Stromal cell of bone marrow (primary cell): ENCODE data around the gene DNAJC27.

Source experiments
- DNase-seq: peaks from one replicate; pipeline ENCODE4 v3.0.0-alpha.2; 2012; ENCODE audit warnings: low read depth

The DNAJC27 gene

GRCh38 chr2:24970483-24971285 lies 1.1 kb downstream of the DNAJC27 start:
- DNase-seq, result peak; percentile 18

DNA sequence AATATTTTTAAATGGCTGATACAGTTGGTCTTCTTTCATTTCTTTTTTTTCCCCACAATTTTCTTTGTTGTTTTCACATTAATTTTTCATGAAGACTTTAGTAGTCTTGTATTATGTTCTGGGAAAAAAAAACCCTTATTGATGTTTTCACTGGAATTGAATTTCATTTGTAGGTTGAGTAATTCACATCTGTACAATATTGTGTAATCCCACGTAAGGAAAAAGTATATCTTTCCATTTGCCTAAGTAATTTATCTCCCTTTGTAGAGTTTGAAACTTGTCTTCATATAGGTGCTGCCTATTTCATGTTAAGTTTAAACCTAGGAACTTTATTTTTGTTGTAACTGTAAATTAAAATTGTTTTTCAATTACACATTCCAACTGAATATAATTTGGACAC lies 2.0 kb downstream of the DNAJC27 start:
- DNase-seq, result no peak

- DNase-seq, result no peak
Observed at GRCh38 chr2:24961903-24962302, 9.9 kb downstream of the DNAJC27 start.

GRCh38 chr2:24959761-24960160 lies 12.0 kb downstream of the DNAJC27 start:
- DNase-seq, result no peak

GRCh38 chr2:24958411-24958935 lies 13.3 kb downstream of the DNAJC27 start:
- no peak for DNase-seq

- DNase-seq, result no peak
Observed at GRCh38 chr2:24957976-24958375, 13.8 kb downstream of the DNAJC27 start.

DNA sequence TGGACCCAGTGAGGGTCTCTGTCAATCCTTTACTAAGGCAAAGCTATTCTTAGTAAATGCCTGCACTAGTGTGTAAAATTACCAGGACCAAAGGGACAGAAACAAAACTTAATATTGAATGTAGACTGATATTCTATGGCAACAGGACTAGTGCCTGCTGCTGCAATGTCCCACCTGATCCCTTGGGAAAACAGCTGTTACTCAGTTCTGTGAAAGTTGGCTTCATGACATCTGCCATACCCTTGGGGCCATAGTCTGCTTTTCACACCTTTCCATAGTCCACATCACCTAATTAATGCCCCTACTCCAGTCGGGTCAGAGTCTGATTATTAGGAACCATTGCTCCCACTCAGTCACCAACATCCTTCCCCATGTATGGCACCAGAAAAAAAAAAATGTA lies 14.5 kb downstream of the DNAJC27 start:
- DNase-seq, result no peak

- no peak for DNase-seq
Observed at GRCh38 chr2:24955921-24956320, 15.8 kb downstream of the DNAJC27 start.

DNA sequence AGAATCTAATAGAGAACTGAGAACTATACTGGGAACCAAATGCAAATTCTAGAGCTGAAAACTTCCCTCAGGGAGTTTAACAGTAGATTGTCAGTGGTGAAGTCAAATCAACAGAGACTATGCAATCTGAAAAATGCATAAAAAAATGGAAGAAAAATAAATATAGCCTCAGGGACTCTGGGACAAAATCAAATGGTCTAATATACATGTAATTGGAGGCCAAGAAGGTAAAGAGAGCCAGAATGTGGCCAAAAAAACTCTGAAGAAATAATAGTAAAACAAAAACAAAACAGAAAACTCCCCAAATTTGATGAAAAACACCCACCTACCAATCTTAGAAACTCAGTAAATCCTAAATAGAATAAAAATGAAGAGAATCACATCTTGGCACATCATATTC lies 16.5 kb downstream of the DNAJC27 start:
- no peak for DNase-seq

GRCh38 chr2:24950102-24950501 lies 21.7 kb downstream of the DNAJC27 start:
- DNase-seq, result no peak

- no peak for DNase-seq
Observed at GRCh38 chr2:24948506-24948905, 23.2 kb downstream of the DNAJC27 start.

DNA sequence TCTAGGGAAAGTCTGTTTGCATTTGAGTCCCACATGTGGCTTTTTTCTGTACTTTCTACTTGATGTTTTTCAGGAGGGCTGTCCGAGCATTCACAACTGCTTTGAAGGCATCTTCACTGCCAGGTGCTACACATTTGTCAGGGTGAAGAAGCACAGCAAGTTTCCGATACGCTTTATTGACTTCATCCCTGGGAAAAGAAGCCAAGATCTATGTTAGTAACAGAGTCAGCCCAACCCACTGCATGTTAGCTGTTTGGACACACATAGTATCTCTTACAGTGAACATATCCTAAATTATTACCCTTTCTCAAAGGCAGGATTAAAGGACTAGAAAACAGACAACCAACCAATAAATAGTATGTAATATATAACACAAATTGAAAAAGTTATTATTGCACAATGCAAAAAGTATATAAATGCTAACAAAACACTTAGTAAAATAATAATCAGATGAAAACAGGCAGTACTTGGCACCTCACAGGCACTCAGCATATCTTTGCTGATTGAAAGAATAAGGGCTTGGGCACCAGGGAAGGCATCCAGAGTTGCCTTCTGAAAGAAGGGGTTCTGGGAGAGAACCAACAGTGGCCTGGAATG lies 24.1 kb downstream of the DNAJC27 start:
- no peak for DNase-seq

- no peak for DNase-seq
Observed at GRCh38 chr2:24945907-24946306, 25.8 kb downstream of the DNAJC27 start.

DNA sequence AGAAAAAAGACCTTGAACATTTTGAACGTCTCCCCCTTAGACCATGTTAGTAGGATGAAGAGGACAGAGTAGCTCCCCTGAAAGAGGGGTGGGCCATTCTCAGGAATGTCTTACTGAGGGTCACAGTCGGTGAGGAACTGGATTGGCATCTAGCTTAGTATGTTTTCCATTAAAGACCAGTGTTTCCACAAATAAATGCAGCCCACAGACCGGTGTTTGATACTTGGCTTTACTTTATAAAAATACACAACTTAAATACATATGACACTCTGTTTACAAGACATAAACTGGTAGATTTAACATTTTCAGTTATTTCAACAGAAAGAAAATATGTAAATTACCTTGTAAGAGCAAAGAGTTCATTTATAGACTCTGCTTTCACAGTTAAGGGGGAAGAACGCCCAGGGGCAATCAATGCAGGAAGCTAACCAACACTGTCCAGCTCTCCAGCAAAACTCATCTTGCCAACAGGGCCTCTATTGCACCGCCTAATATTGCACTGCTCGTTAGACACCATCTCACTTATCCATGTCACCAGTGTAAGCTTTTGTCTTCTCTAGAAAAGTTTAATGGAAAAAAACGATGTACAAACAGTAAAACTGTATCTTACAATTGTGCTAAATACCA lies 28.2 kb downstream of the DNAJC27 start:
- DNase-seq, result no peak

- DNase-seq, result no peak
Observed at GRCh38 chr2:24939353-24939752, 32.4 kb downstream of the DNAJC27 start.

- no peak for DNase-seq
Observed at GRCh38 chr2:24937236-24937635, 34.5 kb downstream of the DNAJC27 start.

- no peak for DNase-seq
Observed at GRCh38 chr2:24935145-24935544, 36.6 kb downstream of the DNAJC27 start.

- DNase-seq, result no peak
Observed at GRCh38 chr2:24932715-24933114, 39.0 kb downstream of the DNAJC27 start.

GRCh38 chr2:24930768-24931167 lies 41.0 kb downstream of the DNAJC27 start:
- DNase-seq, result no peak

DNA sequence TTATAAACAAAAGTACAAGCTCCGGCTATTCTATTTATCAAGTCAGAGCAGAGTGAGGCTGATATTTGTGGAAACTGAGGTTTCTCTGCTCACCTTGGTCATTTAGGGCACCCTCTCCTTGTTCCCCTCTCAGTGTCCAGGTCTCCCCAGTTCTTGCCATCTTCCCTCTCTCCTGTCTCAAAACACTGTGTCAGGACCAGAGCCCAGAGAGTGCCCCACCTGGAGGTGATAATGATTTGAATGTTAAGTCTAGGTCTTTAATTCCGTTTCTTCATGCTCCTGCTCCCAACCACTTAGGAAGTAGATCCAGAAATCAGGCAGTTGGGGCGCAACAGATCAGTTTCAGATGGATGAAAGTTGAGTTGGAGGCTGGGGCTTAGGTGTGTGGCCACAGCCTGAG lies 42.5 kb downstream of the DNAJC27 start:
- DNase-seq, result no peak

DNA sequence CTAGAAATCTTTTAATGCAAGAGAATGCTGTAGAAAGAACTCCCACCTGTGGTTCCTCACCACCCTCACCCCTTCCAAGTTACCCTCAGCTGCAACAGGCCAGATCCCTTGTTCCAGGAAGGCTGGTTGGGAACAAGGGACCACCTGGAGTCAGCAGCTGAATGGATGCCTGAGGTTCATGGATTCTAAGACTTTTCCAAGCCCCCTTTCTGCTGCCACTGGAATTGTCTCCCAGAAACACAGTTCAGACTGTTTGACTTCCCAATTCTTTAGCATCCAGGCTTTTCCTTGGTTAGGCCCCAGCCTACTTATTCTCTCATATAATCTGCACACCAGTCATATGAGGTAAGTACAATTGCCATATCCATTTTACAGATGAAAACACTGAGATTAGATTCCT lies 43.7 kb downstream of the DNAJC27 start:
- DNase-seq, result no peak

DNA sequence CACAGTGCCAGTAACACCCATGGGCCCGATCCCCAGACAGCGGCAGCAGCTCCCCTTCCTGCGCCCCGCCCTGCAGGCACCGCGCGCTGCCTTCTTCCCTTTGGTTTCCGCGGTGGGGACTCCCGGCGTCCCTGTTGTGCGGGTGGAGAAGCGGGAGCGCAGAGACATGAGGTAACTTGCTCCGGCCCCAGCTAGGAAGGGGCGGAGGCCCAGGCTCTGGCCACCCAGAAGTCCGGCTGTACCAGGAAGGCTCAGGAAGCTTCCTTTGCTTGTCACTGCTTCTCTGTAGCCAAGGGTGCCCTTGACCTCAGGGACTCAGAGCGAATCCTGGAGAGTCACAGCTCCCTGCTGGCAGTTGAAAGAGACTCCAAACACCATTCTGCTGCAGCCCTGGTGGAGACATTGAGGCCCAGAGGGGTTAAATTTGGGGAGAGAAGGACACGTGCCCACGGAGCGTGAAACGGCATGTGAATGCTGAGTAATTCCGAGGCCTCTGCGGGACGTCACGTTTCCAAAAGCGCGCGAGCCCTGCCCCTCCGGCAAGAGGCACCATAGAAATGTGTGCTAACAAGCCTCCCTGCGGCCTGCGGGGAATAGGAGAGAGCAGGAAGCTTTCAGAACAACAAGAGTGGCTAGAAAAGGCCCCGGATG lies 45.0 kb downstream of the DNAJC27 start:
- peak; percentile 49 for DNase-seq

DNA sequence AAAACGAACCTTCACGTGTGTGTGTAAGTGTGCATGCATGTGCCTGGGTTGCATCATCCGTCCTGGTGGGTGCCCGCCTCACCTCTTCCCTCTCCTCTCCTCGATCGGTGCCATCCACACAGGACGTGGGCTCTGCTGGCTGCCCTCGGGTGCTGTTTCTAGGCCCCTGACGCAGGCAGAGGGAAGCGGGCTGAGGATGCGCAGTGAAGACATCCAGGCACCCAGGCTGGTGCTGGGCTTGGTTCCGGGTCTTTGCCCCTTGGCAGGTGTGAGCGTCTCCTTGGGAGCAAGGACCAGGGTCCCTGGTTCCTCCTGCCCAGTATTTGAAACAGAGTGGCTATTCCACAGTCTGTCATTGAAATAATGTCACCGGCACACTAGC lies 45.5 kb downstream of the DNAJC27 start:
- DNase-seq, result no peak
